Measurements from ENCODE around the gene FAM98A. TPM values are rescaled to one million over a fixed set of nuclear protein-coding genes. Genes with fewer than 3 reads are reported as not detected.

FAM98A gene
- total RNA-seq, 1 donor from 2014 or later, result 20.4 TPM

GRCh38 chr2:33632831-33633230 lies 33.7 kb upstream of the FAM98A start:
- no peak for TF ChIP-seq CTCF (conservative IDR thresholded peaks at IDR 0.05; ENCODE audit: low read depth, low read length)

GRCh38 chr2:33628031-33628827 lies 29.1 kb upstream of the FAM98A start:
- no peak for DNase-seq (ENCODE audit: low read depth)
- H3K4me3 ChIP-seq (ENCODE audit: low read depth, low read length), result no peak overlapping the region
- TF ChIP-seq CTCF (conservative IDR thresholded peaks at IDR 0.05; ENCODE audit: low read depth, low read length), result no peak

More at GRCh38 chr2:33632831-33633230, 33.7 kb upstream of the FAM98A start:
- no peak for DNase-seq (ENCODE audit: low read depth)
- no peak overlapping the region for H3K4me3 ChIP-seq (ENCODE audit: low read depth, low read length)

GRCh38 chr2:33619028-33619427 lies 19.9 kb upstream of the FAM98A start:
- DNase-seq (ENCODE audit: low read depth), result no peak
- H3K4me3 ChIP-seq (ENCODE audit: low read depth, low read length), result no peak overlapping the region
- TF ChIP-seq CTCF (conservative IDR thresholded peaks at IDR 0.05; ENCODE audit: low read depth, low read length), result no peak

- TF ChIP-seq CTCF (conservative IDR thresholded peaks at IDR 0.05; ENCODE audit: low read depth, low read length), result no peak
- no peak for DNase-seq (ENCODE audit: low read depth)
- no peak overlapping the region for H3K4me3 ChIP-seq (ENCODE audit: low read depth, low read length)
Measured at GRCh38 chr2:33617989-33618388, 18.9 kb upstream of the FAM98A start.

- DNase-seq (ENCODE audit: low read depth), result no peak
- TF ChIP-seq CTCF (conservative IDR thresholded peaks at IDR 0.05; ENCODE audit: low read depth, low read length), result no peak
Measured at GRCh38 chr2:33617401-33617800, 18.3 kb upstream of the FAM98A start.

GRCh38 chr2:33616873-33617272 lies 17.8 kb upstream of the FAM98A start:
- DNase-seq (ENCODE audit: low read depth), result no peak
- no peak for TF ChIP-seq CTCF (conservative IDR thresholded peaks at IDR 0.05; ENCODE audit: low read depth, low read length)
- no peak overlapping the region for H3K4me3 ChIP-seq (ENCODE audit: low read depth, low read length)

More at GRCh38 chr2:33617401-33617800, 18.3 kb upstream of the FAM98A start:
- no peak overlapping the region for H3K4me3 ChIP-seq (ENCODE audit: low read depth, low read length)

GRCh38 chr2:33614190-33614589 lies 15.1 kb upstream of the FAM98A start:
- TF ChIP-seq CTCF (conservative IDR thresholded peaks at IDR 0.05; ENCODE audit: low read depth, low read length), result no peak
- no peak overlapping the region for H3K4me3 ChIP-seq (ENCODE audit: low read depth, low read length)
- DNase-seq (ENCODE audit: low read depth), result no peak

Measured in epithelial cell of proximal tubule (primary cell).